ENCODE measurements around the gene PGBD4.

GRCh38 chr15:34128898-34129297 is 27.0 kb downstream of the PGBD4 start:
- TF ChIP-seq CTCF (IDR thresholded peaks at IDR 0.05) (no peak), POLR2A (IDR thresholded peaks at IDR 0.05) (no peak)

Data from uterus (tissue), 2 donors.